NCI-H2227 (cell line): ENCODE data around the gene C19orf81.
A peak's percentile ranks its signal among the peaks of the same experiment; 100 is the strongest.

Source experiments
- DNase-seq: peaks from one replicate; lab custom pipeline; 2025; ENCODE audit not compliant: unreplicated experiment; lab: John Stamatoyannopoulos, UW

C19orf81 gene

GRCh38 chr19:50629194-50629593 lies 20.1 kb upstream of the C19orf81 start:
- DNase-seq = no peak

GRCh38 chr19:50629801-50630200 lies 19.4 kb upstream of the C19orf81 start:
- DNase-seq = no peak

- DNase-seq = no peak
Measured at GRCh38 chr19:50632151-50632835, 17.0 kb upstream of the C19orf81 start.

- no peak for DNase-seq
Measured at GRCh38 chr19:50633359-50633758, 15.9 kb upstream of the C19orf81 start.

GRCh38 chr19:50633973-50634372 lies 15.3 kb upstream of the C19orf81 start:
- no peak for DNase-seq

- DNase-seq = no peak
Measured at GRCh38 chr19:50636317-50637085, 12.7 kb upstream of the C19orf81 start.

GRCh38 chr19:50638600-50638999 lies 10.6 kb upstream of the C19orf81 start:
- no peak for DNase-seq

GRCh38 chr19:50639121-50640112 lies 9.8 kb upstream of the C19orf81 start, which contains the start of gene SYT3:
Gene SYT3, minus strand, starts transcription at chr19:50639881. Its CDS starts 2,470 bp downstream, at chr19:50637411.
- peak; percentile 81 for DNase-seq

- DNase-seq = no peak
Measured at GRCh38 chr19:50640368-50640767, 8.9 kb upstream of the C19orf81 start.

- no peak for DNase-seq
Measured at GRCh38 chr19:50644315-50644915, 4.8 kb upstream of the C19orf81 start.

- DNase-seq = no peak
Measured at GRCh38 chr19:50645107-50645506, 4.1 kb upstream of the C19orf81 start.

GRCh38 chr19:50646074-50646807 lies 3.0 kb upstream of the C19orf81 start:
- DNase-seq = no peak

GRCh38 chr19:50647879-50648615 lies 1.2 kb upstream of the C19orf81 start:
- DNase-seq = no peak

- DNase-seq = no peak
Measured at GRCh38 chr19:50648659-50649058, 586 bp upstream of the C19orf81 start.

- DNase-seq = no peak
Measured at GRCh38 chr19:50651174-50651573, 1.9 kb downstream of the C19orf81 start.

GRCh38 chr19:50652722-50653121 lies 3.5 kb downstream of the C19orf81 start:
- no peak for DNase-seq

- DNase-seq = no peak
Measured at GRCh38 chr19:50654882-50655281, 5.6 kb downstream of the C19orf81 start.

GRCh38 chr19:50657222-50657669 lies 8.0 kb downstream of the C19orf81 start:
- no peak for DNase-seq

- peak; percentile 99 for DNase-seq
Measured at GRCh38 chr19:50657712-50658440, 8.6 kb downstream of the C19orf81 start.
